ENCODE data around the gene ATP1A1.

DNA sequence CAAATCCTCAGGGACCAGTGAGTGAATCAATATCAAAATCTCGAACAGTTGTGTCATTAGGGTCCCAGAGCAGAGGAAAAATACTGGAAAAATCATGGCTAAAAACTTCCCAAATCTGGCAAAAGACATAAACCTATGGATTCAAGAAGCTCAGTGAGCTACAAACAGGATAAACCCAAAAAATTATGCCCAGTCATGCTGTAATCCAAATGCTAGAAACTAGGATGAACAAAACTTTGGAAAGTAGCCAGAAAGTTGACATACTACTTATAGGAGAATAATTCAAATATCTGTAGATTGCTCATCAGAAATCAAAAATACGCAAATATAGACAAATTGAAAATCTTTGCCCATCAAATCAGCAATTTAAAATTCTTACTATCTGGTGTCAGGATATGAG, 34.6 kb upstream of the ATP1A1 start:
- TF ChIP-seq CTCF (IDR thresholded peaks at IDR 0.05; ENCODE audit: low read depth, low read length, missing input control) = no peak
- no peak for TF ChIP-seq RXRA (IDR thresholded peaks at IDR 0.05)
- TF ChIP-seq JUND (IDR thresholded peaks at IDR 0.05) = no peak
- TF ChIP-seq REST (IDR thresholded peaks at IDR 0.05) = no peak
- TF ChIP-seq ZBTB33 (IDR thresholded peaks at IDR 0.05) = no peak
- no peak for TF ChIP-seq ATF3 (IDR thresholded peaks at IDR 0.05)
- TF ChIP-seq GABPA (IDR thresholded peaks at IDR 0.05 in 1 of 2, conservative IDR thresholded peaks at IDR 0.05 in 1 of 2) = no peak
- no peak for TF ChIP-seq HNF4G (IDR thresholded peaks at IDR 0.05)
- TF ChIP-seq YY1 (IDR thresholded peaks at IDR 0.05) = no peak
- no peak for TF ChIP-seq TAF1 (conservative IDR thresholded peaks at IDR 0.05)
